Liver (tissue), 3 donors: Measurements from ENCODE around the gene CLDN10.

ENCODE experiments used
- ATF3 ChIP-seq: IDR thresholded peaks from 2 replicates; pipeline ENCODE4 v1.6.1; 2016; ENCODE audit warnings: antibody characterized with exemption
- CTCF ChIP-seq: fragments of 150-350 bp; IDR thresholded peaks from 2 replicates; pipeline ENCODE4 v1.5.1; 2017; ENCODE audit warnings: improper control_type of control experiment, low read depth, low read length; ENCODE audit not compliant: missing input control
- EGR1 ChIP-seq, 2 donors: IDR thresholded peaks; 2 replicates each; pipeline ENCODE4 v1.6.1; 2016 to 2018; ENCODE audit warnings: antibody characterized with exemption in 2 of 2, low read depth in 2 of 2
- FOXA2 ChIP-seq: IDR thresholded peaks from 2 replicates; pipeline ENCODE4 v1.6.1; 2016; ENCODE audit warnings: antibody characterized with exemption
- GABPA ChIP-seq, 2 donors: IDR thresholded peaks in 1 of 2; conservative IDR thresholded peaks in 1 of 2; 2 replicates each; pipeline ENCODE4 v1.6.1; 2016; ENCODE audit warnings: antibody characterized with exemption in 2 of 2, mild to moderate bottlenecking in 1 of 2, moderate library complexity in 1 of 2
- JUND ChIP-seq, 2 donors: IDR thresholded peaks; 2 replicates each; pipeline ENCODE4 v1.6.1; 2016; ENCODE audit warnings: antibody characterized with exemption in 2 of 2
- MAX ChIP-seq: IDR thresholded peaks from 2 replicates; pipeline ENCODE4 v1.6.1; 2016; ENCODE audit warnings: antibody characterized with exemption
- REST ChIP-seq: IDR thresholded peaks from 2 replicates; pipeline ENCODE4 v1.6.1; 2016; ENCODE audit warnings: antibody characterized with exemption, mild to moderate bottlenecking
- RXRA ChIP-seq, 2 donors: IDR thresholded peaks; 2 replicates each; pipeline ENCODE4 v1.6.1; 2017 to 2018; ENCODE audit warnings: antibody characterized with exemption in 2 of 2, mild to moderate bottlenecking in 1 of 2
- SP1 ChIP-seq: IDR thresholded peaks from 2 replicates; pipeline ENCODE4 v1.6.1; 2018; ENCODE audit warnings: antibody characterized with exemption, mild to moderate bottlenecking
- TAF1 ChIP-seq: conservative IDR thresholded peaks from 2 replicates; pipeline ENCODE4 v1.6.1; 2016; ENCODE audit warnings: antibody characterized with exemption, mild to moderate bottlenecking
- YY1 ChIP-seq: IDR thresholded peaks from 2 replicates; pipeline ENCODE4 v1.6.1; 2016; ENCODE audit warnings: antibody characterized with exemption, mild to moderate bottlenecking
- ZBTB33 ChIP-seq: IDR thresholded peaks from 2 replicates; pipeline ENCODE4 v1.6.1; 2016; ENCODE audit warnings: antibody characterized with exemption
- donor health status: healthy.
- donor health status: healthy.

- TF ChIP-seq YY1 = no peak
- no peak for TF ChIP-seq ATF3
- no peak for TF ChIP-seq TAF1
- no peak for TF ChIP-seq FOXA2
- TF ChIP-seq CTCF = no peak
- TF ChIP-seq SP1 = no peak
- no peak for TF ChIP-seq MAX
- TF ChIP-seq RXRA (IDR thresholded peaks at IDR 0.05) = no peak
- no peak for TF ChIP-seq ZBTB33
- no peak for TF ChIP-seq REST
- TF ChIP-seq GABPA (IDR thresholded peaks at IDR 0.05 in 1 of 2, conservative IDR thresholded peaks at IDR 0.05 in 1 of 2) = no peak
- no peak for TF ChIP-seq JUND (IDR thresholded peaks at IDR 0.05)
- no peak for TF ChIP-seq EGR1 (IDR thresholded peaks at IDR 0.05; ENCODE audit: low read depth in 2 of 2)
Observed at GRCh38 chr13:95527955-95528354, 24.6 kb upstream of the CLDN10 start.
